GM18873 (cell line): ENCODE data around the gene EGFLAM.

ENCODE experiments used
- ATAC-seq: cut with Tn5 transposase; IDR thresholded peaks from one replicate; pipeline ENCODE4 v1.9.1; 2021; ENCODE audit warnings: mild to moderate bottlenecking, moderate library complexity, moderate number of reproducible peaks; ENCODE audit not compliant: unreplicated experiment, low FRiP score

EGFLAM gene

DNA sequence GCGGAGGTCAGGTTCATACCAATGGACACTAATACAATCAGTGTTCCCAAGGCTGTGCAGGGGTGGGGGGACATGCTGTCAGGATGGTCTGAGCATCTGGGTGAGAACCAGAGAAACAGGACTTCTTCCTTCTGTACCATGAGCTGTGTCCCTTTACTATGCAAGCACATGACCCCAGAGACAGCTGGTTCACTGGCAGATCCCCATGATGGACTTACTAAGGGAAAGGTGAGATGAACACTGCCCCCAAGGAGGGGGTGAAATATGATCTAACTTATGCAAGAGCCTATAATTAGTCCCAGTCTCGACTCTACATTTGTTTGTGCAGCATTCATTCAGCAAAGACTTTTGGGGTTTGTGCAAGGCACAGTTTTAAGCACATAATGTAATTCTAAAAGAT, 206.7 kb downstream of the EGFLAM start:
- no peak for ATAC-seq

DNA sequence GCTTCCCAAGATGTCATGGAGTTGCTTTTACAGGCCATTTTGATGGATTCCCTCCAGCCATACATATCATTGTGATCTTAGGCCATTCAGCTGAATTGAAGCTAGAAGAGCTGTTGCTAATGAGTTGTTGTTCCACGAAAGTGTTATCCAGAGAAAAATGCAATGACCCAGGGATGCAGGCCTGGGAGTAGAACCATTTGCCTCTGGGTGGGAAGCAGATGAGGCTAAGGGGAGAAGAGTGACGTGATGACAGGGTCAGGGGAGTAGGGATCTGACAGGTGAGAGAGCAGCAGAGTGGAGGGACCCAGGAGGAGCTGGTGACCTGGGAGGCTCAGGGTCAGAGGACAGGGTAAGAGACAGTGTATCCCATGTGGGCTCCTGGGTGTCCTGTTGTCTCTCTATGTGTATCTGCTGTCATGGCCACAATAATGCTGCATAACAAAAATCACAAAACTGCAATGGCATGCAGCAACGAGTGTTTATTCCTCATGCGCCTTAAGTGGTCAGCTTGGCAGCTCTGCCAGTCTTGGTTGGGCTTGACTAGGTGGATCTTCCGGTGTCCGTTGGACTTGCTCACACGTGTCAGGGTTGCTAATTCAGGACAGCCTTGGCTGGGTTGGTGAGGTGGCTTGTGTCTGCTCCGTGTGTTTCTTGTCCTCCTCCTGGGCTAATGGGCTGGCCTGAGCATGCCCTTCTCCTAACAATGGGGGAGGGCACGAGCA, 207.5 kb downstream of the EGFLAM start:
- ATAC-seq, result no peak

DNA sequence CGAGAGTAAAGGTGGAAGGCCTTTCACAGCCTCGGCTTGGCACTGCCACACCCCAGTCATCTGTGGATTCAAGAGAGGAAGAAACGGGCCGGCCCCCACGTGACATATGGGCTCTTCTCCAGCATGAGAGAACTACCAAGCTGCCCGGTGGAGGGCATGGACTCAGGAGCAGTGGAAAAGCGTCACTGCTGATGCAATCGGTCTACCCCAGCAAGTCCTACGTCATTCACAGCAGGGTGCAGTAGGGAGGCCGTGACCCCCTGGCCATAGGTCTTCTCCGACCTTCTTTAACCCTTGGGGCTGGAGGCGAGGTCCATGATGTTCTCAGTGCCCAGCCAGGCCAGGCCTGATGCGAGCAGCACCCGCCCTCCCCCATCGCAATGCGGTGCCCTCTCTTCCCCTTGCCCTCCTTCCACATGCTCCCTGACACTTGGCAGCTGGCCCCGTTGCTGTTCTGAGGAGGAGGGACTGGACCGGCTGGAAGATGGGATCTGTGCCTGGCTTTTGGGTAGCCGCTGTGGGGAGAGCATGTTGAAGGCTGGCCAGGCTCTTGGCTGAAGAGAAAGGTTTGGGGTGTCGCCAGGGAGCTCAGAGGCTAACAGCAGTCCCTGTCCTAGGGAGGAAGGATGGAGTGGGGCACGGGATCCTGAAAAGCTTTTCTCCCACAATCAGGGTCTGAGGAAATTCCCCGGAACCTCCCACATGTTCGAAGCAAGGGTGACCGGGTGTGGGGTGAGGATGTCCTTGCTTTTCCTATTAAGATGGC, 208.2 kb downstream of the EGFLAM start:
- no peak for ATAC-seq

DNA sequence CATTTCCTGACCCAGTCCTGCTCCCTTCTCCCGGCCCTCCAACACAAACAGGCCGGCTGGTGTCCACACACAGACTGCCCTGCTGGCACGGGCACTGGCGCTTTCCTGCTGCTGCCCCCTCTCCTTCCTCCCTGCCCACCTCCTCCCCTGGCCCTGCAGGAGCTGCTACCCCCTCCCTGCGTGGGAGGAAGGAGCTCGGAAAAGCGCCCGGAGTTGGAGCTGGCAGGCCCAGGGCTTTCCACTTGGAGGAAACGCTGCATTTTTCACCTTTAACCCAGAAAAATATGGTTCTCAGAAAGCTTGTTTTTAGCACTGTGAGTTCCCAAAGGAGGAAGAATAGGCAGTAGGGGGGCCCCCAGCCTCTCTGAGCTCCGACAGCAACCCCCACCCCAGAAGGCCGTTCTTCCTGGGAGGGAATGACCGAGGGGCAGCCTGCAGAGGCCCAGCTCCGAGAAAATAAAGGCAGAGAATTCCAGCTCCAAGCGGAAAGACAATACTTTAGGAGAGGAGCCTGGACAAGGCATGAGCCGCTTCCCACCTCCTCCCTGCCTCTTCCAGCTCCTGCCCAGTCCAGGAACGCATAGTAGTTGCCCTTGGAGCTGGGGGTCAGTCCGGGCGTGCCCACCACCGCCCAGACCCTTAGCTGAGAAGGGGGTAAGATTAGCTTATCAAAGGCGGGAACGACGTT, 209.1 kb downstream of the EGFLAM start:
- no peak for ATAC-seq

DNA sequence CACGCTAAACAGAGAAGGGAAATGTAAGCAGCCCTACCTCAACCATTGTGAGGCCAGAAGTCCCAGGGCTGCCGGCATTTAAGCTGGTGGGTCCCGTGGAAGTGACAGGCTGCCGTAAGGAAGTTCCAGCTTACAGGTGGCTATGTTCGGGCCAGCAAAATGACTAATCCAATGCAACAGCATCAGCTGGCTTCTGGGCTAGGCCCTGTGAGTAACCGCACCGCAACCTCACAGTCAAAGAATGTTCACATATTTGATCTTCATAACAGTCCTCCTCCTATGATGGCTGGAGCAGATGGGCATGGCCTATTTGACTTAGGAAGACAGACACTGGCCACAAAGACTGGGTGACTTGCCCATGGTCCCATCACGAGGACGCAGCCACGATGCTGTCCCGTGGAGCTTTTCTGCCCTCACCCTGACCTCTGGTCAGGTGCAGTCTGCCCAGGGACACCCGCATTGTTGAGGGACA, 209.9 kb downstream of the EGFLAM start:
- no peak for ATAC-seq

DNA sequence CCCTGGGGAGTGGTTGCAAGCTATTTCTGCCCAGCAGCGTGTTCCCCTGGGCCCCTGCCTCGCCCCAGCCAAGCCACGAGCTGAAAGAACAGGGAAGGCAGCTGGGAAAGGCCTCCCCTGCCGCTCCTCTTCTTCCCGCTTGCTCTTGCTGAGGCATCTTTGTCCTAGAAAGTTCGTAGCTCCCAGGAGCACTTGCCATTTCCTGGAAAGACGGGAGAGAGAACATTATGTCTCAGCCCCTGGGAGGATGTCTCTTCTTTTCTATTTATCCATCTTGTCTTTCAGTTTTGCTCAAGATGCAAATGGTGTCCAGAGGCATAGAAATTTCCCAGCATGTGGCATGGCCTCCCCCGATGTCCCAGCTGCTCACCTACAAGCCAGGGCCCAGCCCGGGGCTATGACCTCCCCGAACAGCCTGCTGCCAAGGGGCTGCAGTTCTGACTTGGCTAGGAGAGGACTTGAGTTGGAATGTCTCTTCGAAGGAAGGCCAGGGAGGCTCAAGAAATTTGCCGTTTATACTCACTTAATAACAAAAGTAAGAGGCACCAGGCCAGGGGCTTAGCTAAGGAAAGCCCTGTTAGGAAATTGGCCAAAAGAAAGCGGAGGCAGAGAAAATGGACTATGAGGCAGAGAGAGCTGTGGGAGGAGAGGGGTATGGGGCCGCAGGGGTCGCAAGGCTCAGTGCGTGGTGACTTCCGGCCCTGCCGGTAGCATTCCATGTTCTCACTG, 210.8 kb downstream of the EGFLAM start:
- no peak for ATAC-seq

DNA sequence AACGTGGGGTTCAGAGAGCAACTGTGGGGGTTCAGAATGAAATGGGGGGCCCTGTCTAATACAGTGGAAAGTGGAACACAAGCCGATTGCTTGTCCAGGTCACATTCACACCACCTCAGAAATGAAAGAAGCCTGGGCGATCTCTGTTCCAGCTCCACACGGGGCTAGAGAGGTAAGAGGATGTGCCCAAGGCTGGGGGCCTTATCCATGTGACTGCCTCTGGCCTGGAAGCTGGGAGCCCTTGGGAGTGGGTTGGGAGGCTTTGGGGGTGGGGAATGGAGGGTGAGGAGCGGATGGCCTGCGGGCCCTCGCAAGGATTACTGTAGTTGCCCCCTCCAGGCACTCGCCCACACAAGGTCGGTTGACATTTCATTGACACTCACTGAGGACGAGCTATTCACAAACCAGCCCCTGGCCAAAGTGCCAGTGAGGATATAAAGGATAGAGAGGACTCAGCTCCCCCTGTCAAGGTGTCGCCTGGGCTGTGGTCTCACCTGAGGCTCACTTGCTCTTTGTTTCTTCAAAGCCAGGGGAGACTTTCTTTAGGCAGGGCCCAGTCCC, 211.4 kb downstream of the EGFLAM start:
- no peak for ATAC-seq

DNA sequence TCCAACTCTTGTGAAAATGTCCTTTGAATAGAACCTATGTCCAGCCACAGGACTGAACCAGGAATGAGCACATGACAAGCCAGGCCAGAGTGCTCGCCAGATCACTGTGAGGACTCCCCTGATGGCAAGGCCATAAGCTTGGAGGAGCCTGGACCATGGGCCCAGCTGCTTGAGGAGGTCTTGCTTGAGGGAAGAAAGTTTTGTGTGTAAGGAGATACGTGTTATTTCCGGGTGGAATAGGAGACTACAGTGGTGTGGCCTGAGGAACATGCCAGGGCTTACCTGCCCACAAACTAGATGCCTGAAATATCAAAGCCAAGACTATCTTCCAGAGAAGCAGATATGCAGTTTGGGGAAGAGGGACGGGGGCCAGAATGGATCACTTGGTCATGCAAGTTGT, 213.3 kb downstream of the EGFLAM start:
- ATAC-seq, result no peak

DNA sequence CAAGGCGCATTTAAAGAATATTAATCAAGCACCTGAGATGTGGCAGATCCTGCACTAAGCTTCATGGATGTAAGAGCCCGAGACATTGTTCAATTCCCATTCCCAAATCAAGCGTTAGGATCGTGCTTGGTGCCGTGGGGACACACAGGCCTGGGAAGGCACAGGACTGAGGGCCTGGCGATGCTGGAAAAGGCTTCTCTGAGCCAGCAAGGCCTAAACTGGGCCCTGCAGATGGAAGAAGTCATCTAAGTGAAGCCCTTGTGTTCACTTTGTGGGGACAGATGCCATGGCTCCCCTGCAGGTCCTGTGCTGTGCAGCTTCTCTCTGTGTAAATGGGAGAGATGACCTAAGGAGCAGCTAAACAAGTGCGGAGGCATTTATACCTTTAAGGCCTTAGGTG, 214.2 kb downstream of the EGFLAM start:
- ATAC-seq, result no peak

DNA sequence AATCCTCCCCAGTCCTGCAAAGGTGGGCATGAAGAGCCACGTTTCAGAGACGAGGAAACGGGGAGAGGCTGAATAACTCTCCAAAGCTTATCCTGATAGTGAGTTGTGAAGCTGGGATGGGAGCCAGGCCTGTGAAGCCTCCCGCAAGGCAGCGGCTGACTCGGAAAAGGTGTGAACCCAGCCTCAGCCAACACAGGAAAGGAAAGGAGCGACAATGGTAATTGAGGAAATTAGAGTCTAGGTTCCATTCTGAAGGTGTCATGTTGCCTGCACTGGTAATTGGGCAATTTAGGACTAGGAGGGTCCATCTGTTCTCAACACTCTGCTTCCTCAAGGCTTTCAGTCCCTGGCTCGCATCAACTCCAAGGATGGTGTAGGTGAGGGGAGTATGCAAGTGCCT, 214.6 kb downstream of the EGFLAM start:
- ATAC-seq, result no peak

DNA sequence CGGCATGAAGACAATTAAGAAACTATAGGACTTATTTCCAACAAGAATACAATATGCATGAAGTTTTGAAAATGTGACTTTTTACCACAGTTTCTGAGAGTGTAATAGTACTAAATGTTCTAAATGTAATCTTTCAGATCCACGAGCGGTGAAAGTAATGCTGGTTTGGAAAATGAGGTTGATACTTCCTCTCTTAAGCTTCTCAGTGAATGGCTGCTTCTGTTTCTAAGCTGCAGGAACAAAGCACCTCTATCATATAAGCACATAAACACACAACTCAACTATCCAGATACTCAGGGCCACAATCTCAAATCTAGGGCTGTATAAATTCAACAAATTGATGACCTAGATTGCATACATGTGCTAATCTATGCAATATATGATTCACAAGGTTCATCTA, 219.8 kb downstream of the EGFLAM start:
- ATAC-seq, result no peak

DNA sequence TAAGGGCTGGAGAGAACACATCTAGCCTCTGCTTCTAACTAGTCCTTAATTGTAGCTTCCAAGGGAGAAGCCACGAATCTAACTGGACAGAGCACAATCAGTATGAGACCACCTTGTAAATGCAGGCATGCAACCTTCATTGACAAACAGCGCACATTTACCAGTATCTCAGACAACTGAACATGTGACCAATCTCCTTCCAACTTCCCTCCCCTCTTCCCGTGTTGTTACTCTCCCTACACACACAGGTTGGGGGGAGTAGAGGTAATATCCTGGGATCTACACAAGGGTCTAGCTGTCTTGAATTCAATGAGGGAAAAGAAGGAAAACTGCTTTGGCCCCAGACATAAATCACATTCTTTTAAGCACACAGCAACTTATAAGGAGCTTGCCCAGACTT, 220.5 kb downstream of the EGFLAM start:
- no peak for ATAC-seq

DNA sequence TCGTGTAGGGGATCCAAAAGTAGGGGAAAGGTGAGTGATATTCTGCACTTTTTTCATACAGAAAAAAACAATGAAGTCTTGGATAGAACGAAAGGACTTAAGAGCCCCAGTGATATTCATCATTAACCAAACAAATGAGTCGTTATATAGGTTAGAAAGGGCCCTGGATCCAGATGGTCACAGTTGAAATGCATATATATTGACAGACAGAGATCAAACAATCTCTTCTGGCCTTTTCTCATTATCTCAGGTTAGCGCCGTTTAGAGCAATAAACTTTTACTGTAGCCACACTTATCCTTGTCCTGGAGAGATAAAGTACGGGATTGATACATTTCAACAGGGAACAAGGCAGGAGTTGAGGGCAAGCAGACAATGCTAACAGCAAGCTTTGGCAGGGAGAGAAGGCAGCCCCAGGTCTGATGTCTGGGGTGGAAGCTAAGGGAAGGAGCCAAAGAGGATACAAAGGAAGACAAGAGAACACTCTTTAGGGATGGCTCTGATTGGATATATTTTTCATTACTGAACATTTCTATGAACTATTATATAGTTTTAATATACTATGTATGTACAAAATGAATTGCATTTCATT, 221.1 kb downstream of the EGFLAM start:
- ATAC-seq, result no peak

DNA sequence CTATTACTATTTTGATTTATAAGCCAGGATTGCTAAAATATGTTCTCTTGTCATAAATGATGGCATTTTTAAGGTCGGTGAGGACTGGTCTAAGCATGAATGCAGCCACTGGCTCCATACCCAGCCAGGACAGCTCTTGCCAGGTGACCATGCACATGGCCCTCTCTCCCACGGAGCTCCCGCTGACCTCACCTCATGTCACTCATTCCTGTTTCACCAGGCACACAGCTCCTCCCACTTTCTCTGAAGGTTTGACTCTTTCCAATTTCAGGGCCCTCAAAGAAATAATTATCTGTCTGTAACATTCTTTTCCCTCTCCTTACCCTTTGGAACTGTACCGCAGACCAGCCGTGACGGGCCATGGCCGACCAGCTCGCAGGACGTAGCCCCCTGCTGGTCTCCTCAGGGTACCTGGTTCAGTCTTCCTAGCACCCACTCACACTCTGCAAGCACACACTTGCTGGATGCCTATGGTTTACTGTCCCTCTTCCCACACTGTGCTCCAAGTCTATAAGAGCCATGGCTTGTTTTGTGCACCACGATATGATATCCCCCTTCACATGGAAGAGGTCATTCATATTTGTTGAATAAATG, 225.5 kb downstream of the EGFLAM start:
- no peak for ATAC-seq

DNA sequence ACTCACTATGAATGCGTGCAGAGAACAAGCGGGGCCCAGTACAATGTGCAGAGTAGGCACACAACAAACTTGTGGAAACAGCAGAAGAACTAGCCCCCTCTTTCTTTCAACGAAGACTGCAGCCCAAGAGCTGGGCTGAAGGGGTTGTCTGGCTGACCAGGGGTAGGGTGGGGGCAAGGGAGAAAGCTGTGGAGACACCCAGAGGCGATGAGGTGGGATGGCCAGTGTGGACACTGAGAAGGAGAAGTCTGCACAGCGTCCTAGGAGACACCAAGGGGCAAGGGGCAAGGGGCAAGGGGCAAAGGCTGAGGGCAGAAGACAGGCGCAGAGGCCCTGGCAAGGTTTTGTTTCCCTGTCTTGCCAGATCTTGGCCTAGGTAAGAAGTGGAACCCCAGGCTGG, 235.8 kb downstream of the EGFLAM start:
- ATAC-seq, result no peak

DNA sequence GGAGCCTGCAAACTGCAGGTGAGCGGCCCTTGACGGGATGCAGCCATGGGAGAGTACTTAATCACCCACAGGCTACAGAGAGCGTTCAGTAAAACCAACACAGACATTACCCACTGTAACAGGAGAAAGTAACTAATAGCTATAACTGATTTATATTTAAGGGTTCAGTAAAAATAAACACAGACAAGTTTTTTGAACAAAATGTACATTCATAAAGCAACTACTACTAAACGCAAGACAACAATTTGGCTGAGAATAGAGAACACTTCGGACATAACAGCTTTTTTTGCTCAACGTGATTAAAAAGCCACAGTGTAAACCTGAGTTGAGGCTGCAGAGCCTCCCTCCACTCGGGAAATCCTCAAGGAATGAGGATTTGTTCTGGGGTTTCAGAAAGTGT, 236.4 kb downstream of the EGFLAM start:
- ATAC-seq, result no peak

DNA sequence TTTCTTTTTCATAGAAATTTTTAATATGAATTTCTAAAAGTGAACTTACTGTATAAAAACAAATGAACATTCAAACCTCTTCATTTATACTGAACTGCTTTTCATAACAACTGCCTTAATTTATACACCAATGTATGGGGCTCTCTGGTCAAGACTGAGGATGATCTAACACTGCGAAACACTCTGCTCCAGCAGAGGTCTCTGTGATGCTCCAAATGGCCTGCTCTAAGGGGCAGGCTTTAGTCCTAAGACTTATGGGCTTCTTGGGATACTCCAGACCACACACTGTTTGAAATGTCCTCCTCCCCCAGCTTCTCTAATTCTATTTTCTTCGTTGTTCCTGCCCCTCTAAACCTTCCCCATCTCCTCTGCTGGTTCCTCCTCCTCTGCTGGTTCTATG, 239.6 kb downstream of the EGFLAM start:
- ATAC-seq, result no peak

DNA sequence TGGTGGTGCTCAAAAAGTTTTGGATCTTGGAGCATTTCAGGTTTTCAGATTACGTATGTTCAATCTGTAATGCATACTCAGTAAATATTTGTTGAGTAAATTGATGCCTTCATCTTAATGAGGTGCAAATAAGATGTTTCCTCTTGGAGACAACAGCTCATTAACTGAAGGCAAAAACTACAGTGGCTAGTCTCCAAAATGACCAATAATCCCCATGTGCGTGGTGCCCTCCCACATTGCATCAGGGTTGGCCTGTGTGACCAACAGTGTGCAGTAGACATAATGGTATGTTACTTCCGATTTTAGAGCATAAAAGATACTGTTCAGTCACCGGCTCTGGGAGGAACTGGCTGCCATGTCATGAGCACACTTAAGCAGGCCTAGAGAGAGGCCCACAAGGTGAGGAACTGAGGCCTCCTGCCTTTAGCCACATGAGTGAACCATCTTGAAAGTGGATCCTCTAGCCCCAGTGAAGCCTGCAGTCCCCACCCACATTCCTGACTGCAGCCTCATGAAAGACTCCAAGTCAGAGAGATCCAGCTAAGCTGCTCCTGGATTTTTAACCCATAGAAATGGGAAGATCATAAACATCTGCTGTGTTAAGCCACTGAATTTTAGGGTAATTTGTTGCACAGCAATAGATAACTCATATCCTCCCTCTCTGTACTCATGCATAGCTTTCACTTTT, 242.4 kb downstream of the EGFLAM start:
- no peak for ATAC-seq

DNA sequence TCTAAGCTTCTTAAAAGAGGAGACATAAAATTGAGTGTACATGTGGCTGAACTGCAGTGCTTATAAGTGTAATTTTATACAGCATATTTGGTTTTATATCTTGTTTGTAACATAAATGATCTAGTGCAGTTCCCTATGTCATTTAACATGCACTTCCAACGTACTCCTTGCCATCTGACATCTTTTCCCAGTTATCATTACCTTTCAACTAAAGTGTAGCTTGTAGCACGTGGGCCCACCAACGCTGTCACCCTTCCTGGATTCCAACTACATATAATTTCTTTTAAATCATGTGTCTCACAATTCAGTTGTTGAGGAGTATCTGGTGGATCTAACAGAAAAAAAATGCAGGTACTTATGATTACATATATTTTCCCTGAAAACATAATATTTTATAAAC, 247.9 kb downstream of the EGFLAM start:
- ATAC-seq, result no peak
